HepG2 (cell line): ENCODE measurements around the gene FOXA3. TPM values are rescaled to one million over a fixed set of nuclear protein-coding genes. Genes with fewer than 3 reads are reported as not detected.
A peak's percentile ranks its signal among the peaks of the same experiment; 100 is the strongest.

Source experiments
- AGO2 ChIP-seq: fragments of 200-400 bp; formaldehyde crosslinking; optimal IDR thresholded peaks from 2 replicates; pipeline ENCODE3; 2017; ENCODE audit warnings: mild to moderate bottlenecking, low read depth, low read length, moderate library complexity
- CREM ChIP-seq, 2 experiments: sonication (generic) in 1 of 2; formaldehyde crosslinking in 1 of 2; IDR thresholded peaks; 2 replicates each; pipeline versions ENCODE4 v1.4.0 to v1.6.1; 2016 to 2020; ENCODE audit warnings: antibody characterized with exemption in 1 of 2, mild to moderate bottlenecking in 1 of 2, missing genetic modification reagents in 1 of 2
- GTF2F1 ChIP-seq: fragments of 150-350 bp; IDR thresholded peaks from 2 replicates; pipeline ENCODE4 v1.6.1; 2014; ENCODE audit warnings: low read length
- GZF1 ChIP-seq: sonication (generic); formaldehyde crosslinking; IDR thresholded peaks from 2 replicates; pipeline ENCODE4 v1.5.1; 2020; ENCODE audit warnings: mild to moderate bottlenecking, missing genetic modification reagents
- HCFC1 ChIP-seq: fragments of 150-350 bp; IDR thresholded peaks from 2 replicates; pipeline ENCODE4 v1.6.1; 2014; ENCODE audit warnings: low read depth, low read length
- IKZF1 ChIP-seq: fragments of 450-650 bp; IDR thresholded peaks from 2 replicates; pipeline ENCODE4 v1.7.1; 2016
- KLF12 ChIP-seq: sonication (generic); formaldehyde crosslinking; IDR thresholded peaks from 2 replicates; pipeline ENCODE4 v1.4.0; 2020; ENCODE audit warnings: missing genetic modification reagents, borderline replicate concordance
- PHF20 ChIP-seq: sonication (generic); formaldehyde crosslinking; IDR thresholded peaks from 2 replicates; pipeline ENCODE4 v1.5.0; 2020; ENCODE audit warnings: mild to moderate bottlenecking, missing genetic modification reagents
- RAD21 ChIP-seq: fragments of 450-650 bp; formaldehyde crosslinking; IDR thresholded peaks from 2 replicates; pipeline ENCODE4 v1.5.0; 2020; ENCODE audit warnings: mild to moderate bottlenecking
- SOX6 ChIP-seq, 2 experiments: fragments of 450-650 bp in 1 of 2; sonication (generic) in 1 of 2; formaldehyde crosslinking in 1 of 2; IDR thresholded peaks; 2 replicates each; pipeline versions ENCODE4 v1.4.0 to v1.6.1; 2017 to 2020; ENCODE audit warnings: antibody characterized with exemption in 1 of 2, mild to moderate bottlenecking in 1 of 2, missing genetic modification reagents in 1 of 2
- ZNF101 ChIP-seq: sonication (generic); formaldehyde crosslinking; IDR thresholded peaks from 2 replicates; pipeline ENCODE4 v1.4.0; 2020; ENCODE audit warnings: mild to moderate bottlenecking, low read depth, missing genetic modification reagents, borderline replicate concordance
- ZNF3 ChIP-seq: IDR thresholded peaks from 2 replicates; pipeline ENCODE4 v1.7.0; 2017; ENCODE audit warnings: inconsistent platforms
- ZNF567 ChIP-seq: sonication (generic); formaldehyde crosslinking; IDR thresholded peaks from 2 replicates; pipeline ENCODE4 v1.8.1; 2023; ENCODE audit warnings: mild to moderate bottlenecking, missing genetic modification reagents, borderline replicate concordance
- ZNF816 ChIP-seq: sonication (generic); formaldehyde crosslinking; IDR thresholded peaks from 2 replicates; pipeline ENCODE4 v1.8.0; 2022; ENCODE audit warnings: missing genetic modification reagents, mild to moderate bottlenecking, borderline replicate concordance
- polyA plus RNA-seq, 8 experiments: library from polyadenylated mRNA; depleted of rRNA in 3 of 8; stranded (reverse) in 7 of 8; unstranded in 1 of 8; fragments of >200 nt; fragmentation: Illumina TruSeq in 4 of 8; extraction: Trizol in 4 of 8; gene quantifications; 2 replicates each; pipeline versions ENCODE4 v1.2.1 to v1.2.3, GENCODE V29; 2011 to 2016; ENCODE audit warnings: low read depth in 4 of 8, missing spikeins in 1 of 8, mixed read lengths in 1 of 8; ENCODE audit not compliant: insufficient read depth in 1 of 8
- total RNA-seq, 5 experiments: library from RNA; depleted of rRNA; stranded (reverse); fragments of >200 nt; fragmentation: Illumina TruSeq; extraction: Trizol; gene quantifications; 2 replicates each; pipeline ENCODE4 v1.2.3, GENCODE V29; 2016; ENCODE audit warnings: low read depth in 1 of 5
- TF ChIP-seq, protein P1 (sequence below): sonication (generic); formaldehyde crosslinking; conservative IDR thresholded peaks from 2 replicates; pipeline ENCODE4 v1.4.0; 2020; ENCODE audit warnings: missing genetic modification reagents
- TF ChIP-seq, protein P2 (sequence below): IDR thresholded peaks from 2 replicates; pipeline ENCODE4 v1.6.1; 2018; ENCODE audit warnings: missing genetic modification reagents, mild to moderate bottlenecking, missing compliant biosample characterization
- TF ChIP-seq, protein P3 (sequence below): sonication (generic); formaldehyde crosslinking; IDR thresholded peaks from 2 replicates; pipeline ENCODE4 v1.8.0; 2022; ENCODE audit warnings: missing genetic modification reagents, mild to moderate bottlenecking, moderate library complexity, borderline replicate concordance
- TF ChIP-seq, protein P4 (sequence below): sonication (generic); formaldehyde crosslinking; IDR thresholded peaks from 2 replicates; pipeline ENCODE4 v1.4.0; 2020; ENCODE audit warnings: mild to moderate bottlenecking, missing genetic modification reagents
- TF ChIP-seq, protein P5 (sequence below): sonication (generic); formaldehyde crosslinking; IDR thresholded peaks from 2 replicates; pipeline ENCODE4 v1.4.0; 2020; ENCODE audit warnings: missing genetic modification reagents

FOXA3 gene
- total and polyA plus RNA-seq, 2 of the 13 experiments (the other 11 are each of a cell fraction or from before 2014, with no cell fraction given): 29.8 to 47.6 TPM

DNA sequence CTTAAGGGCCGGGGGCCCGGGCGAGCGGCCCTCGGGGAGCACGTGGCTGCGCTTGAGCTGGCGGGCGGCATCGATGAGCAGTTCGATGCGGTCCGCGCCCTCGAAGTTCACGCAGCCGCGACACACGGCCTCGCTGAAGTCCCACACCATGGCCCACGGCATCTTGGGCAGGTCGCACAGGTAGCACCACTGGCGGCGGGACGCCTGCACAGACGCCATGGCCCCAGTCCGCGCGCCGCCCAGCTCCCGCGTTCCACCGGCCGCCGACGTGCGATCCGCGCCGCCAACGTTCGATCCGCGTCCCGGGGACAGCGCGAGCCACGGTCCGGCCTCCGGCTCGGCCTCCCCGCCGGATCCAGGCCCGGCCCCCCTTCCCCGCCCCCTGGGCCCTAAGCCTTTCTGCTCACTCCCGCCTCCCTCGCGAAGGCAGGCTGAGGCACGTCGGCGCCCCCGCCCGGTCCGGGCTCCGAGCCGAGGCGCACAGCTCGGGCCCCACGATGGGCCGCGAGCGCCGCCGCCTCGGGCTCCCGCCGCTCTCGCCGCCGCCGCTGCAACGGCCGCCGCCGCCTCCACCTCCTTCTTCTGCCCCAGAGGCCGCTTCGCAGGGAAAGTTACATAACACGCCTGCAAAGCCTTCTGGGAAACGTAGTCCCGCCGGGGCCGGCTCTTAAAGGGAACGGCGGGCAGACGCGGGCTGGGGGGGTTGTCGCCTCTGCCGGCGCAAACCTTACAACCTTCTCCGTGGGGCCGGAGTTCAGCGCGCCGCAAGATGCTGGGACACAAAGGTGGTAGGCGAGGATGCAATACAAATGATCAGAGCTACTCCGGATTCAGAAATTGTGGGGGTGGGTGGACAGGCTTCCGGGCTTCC lies 21.7 kb downstream of the FOXA3 start, which contains the start of gene IRF2BP1 (continued):
- TF ChIP-seq PHF20 (CRISPR knock-in tag): no peak; the same call in 1 of the 2 replicates
- no peak for TF ChIP-seq ZNF101 (CRISPR knock-in tag)
- TF ChIP-seq ZNF816 (CRISPR knock-in tag): no peak
- TF ChIP-seq CREM (IDR thresholded peaks at IDR 0.05): peak; percentile 52; the same call in 1 of the 2 replicates
- TF ChIP-seq CREM (CRISPR knock-in tag; IDR thresholded peaks at IDR 0.05): no peak
- no peak for TF ChIP-seq SOX6 (IDR thresholded peaks at IDR 0.05)
- 0 out of 2 replicates have a peak, but pooled peaks have one; percentile 5 for TF ChIP-seq SOX6 (CRISPR knock-in tag; IDR thresholded peaks at IDR 0.05)
- no peak for TF ChIP-seq GTF2F1
- no peak for TF ChIP-seq IKZF1
- TF ChIP-seq, protein P1, sequence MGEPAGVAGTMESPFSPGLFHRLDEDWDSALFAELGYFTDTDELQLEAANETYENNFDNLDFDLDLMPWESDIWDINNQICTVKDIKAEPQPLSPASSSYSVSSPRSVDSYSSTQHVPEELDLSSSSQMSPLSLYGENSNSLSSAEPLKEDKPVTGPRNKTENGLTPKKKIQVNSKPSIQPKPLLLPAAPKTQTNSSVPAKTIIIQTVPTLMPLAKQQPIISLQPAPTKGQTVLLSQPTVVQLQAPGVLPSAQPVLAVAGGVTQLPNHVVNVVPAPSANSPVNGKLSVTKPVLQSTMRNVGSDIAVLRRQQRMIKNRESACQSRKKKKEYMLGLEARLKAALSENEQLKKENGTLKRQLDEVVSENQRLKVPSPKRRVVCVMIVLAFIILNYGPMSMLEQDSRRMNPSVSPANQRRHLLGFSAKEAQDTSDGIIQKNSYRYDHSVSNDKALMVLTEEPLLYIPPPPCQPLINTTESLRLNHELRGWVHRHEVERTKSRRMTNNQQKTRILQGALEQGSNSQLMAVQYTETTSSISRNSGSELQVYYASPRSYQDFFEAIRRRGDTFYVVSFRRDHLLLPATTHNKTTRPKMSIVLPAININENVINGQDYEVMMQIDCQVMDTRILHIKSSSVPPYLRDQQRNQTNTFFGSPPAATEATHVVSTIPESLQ (CRISPR knock-in tag): no peak
- TF ChIP-seq, protein P2, sequence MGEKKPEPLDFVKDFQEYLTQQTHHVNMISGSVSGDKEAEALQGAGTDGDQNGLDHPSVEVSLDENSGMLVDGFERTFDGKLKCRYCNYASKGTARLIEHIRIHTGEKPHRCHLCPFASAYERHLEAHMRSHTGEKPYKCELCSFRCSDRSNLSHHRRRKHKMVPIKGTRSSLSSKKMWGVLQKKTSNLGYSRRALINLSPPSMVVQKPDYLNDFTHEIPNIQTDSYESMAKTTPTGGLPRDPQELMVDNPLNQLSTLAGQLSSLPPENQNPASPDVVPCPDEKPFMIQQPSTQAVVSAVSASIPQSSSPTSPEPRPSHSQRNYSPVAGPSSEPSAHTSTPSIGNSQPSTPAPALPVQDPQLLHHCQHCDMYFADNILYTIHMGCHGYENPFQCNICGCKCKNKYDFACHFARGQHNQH (CRISPR knock-in tag): no peak
- TF ChIP-seq, protein P3, sequence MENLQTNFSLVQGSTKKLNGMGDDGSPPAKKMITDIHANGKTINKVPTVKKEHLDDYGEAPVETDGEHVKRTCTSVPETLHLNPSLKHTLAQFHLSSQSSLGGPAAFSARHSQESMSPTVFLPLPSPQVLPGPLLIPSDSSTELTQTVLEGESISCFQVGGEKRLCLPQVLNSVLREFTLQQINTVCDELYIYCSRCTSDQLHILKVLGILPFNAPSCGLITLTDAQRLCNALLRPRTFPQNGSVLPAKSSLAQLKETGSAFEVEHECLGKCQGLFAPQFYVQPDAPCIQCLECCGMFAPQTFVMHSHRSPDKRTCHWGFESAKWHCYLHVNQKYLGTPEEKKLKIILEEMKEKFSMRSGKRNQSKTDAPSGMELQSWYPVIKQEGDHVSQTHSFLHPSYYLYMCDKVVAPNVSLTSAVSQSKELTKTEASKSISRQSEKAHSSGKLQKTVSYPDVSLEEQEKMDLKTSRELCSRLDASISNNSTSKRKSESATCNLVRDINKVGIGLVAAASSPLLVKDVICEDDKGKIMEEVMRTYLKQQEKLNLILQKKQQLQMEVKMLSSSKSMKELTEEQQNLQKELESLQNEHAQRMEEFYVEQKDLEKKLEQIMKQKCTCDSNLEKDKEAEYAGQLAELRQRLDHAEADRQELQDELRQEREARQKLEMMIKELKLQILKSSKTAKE (CRISPR knock-in tag): no peak
- TF ChIP-seq ZNF567 (CRISPR knock-in tag): no peak
- TF ChIP-seq, protein P4, sequence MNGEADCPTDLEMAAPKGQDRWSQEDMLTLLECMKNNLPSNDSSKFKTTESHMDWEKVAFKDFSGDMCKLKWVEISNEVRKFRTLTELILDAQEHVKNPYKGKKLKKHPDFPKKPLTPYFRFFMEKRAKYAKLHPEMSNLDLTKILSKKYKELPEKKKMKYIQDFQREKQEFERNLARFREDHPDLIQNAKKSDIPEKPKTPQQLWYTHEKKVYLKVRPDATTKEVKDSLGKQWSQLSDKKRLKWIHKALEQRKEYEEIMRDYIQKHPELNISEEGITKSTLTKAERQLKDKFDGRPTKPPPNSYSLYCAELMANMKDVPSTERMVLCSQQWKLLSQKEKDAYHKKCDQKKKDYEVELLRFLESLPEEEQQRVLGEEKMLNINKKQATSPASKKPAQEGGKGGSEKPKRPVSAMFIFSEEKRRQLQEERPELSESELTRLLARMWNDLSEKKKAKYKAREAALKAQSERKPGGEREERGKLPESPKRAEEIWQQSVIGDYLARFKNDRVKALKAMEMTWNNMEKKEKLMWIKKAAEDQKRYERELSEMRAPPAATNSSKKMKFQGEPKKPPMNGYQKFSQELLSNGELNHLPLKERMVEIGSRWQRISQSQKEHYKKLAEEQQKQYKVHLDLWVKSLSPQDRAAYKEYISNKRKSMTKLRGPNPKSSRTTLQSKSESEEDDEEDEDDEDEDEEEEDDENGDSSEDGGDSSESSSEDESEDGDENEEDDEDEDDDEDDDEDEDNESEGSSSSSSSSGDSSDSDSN (CRISPR knock-in tag): peak; percentile 80; the same call in 1 of the 2 replicates
- no peak for TF ChIP-seq ZNF3 (CRISPR knock-in tag)
- peak; percentile 12 for TF ChIP-seq AGO2
- TF ChIP-seq GZF1: no peak
- peak; percentile 25; the same call in 1 of the 2 replicates for TF ChIP-seq RAD21 (CRISPR knock-in tag)
- TF ChIP-seq HCFC1: peak; percentile 87
- no peak for TF ChIP-seq KLF12 (CRISPR knock-in tag)
- TF ChIP-seq, protein P5, sequence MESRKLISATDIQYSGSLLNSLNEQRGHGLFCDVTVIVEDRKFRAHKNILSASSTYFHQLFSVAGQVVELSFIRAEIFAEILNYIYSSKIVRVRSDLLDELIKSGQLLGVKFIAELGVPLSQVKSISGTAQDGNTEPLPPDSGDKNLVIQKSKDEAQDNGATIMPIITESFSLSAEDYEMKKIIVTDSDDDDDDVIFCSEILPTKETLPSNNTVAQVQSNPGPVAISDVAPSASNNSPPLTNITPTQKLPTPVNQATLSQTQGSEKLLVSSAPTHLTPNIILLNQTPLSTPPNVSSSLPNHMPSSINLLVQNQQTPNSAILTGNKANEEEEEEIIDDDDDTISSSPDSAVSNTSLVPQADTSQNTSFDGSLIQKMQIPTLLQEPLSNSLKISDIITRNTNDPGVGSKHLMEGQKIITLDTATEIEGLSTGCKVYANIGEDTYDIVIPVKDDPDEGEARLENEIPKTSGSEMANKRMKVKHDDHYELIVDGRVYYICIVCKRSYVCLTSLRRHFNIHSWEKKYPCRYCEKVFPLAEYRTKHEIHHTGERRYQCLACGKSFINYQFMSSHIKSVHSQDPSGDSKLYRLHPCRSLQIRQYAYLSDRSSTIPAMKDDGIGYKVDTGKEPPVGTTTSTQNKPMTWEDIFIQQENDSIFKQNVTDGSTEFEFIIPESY (CRISPR knock-in tag): no peak
